C4-2B (cell line): ENCODE measurements around the gene FOXL1.

ENCODE experiments used
- ZFX ChIP-seq: fragments of 450-650 bp; IDR thresholded peaks from 2 replicates; pipeline ENCODE4 v1.6.1; 2017
- TF ChIP-seq, protein P1 (sequence below): fragments of 450-650 bp; conservative IDR thresholded peaks from 2 replicates; pipeline ENCODE4 v1.5.1; 2017; ENCODE audit warnings: mild to moderate bottlenecking

DNA sequence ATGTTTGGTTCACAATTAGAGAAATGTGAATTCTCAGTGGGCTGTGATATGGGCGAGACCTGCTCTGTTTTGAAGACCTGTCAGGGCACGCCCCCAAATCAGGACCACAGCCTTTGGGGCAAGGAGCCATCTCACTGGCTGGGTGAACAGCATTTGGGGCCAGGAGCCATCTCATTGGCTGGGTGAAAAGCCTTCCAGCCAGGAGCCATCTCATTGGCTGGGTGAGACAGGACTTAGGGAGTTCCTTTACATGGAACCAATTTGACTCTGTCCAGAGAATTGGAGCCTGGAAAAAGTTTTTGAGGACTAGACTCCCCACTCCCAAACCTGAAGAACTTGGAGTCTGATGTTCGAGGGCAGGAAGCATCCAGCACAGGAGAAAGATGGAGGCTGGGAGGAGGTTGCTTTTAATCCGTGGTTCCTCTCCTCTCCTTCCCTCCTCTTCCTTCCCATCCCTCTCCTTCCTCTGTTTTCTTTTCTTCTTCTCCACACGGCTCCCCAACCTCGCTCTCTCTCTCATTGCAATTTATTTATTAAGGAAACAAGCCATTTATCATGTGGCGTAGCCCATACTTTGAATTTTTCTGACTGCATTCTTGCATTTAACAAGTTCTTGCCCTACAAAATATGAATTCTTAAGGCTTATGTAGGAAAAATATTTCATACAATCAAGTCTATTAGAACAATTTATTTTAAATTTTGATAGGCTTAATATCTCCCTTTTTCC, 19.7 kb downstream of the FOXL1 start:
- TF ChIP-seq, protein P1, sequence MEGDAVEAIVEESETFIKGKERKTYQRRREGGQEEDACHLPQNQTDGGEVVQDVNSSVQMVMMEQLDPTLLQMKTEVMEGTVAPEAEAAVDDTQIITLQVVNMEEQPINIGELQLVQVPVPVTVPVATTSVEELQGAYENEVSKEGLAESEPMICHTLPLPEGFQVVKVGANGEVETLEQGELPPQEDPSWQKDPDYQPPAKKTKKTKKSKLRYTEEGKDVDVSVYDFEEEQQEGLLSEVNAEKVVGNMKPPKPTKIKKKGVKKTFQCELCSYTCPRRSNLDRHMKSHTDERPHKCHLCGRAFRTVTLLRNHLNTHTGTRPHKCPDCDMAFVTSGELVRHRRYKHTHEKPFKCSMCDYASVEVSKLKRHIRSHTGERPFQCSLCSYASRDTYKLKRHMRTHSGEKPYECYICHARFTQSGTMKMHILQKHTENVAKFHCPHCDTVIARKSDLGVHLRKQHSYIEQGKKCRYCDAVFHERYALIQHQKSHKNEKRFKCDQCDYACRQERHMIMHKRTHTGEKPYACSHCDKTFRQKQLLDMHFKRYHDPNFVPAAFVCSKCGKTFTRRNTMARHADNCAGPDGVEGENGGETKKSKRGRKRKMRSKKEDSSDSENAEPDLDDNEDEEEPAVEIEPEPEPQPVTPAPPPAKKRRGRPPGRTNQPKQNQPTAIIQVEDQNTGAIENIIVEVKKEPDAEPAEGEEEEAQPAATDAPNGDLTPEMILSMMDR: no peak
- no peak for TF ChIP-seq ZFX
